Osteocyte (in vitro differentiated cells): ENCODE measurements around the gene DDX18. TPM values are rescaled to one million over a fixed set of nuclear protein-coding genes. Genes with fewer than 3 reads are reported as not detected.
"Not testable (repeated sequence)": the region's sequence is repeated elsewhere in the genome, so short reads cannot be mapped to it uniquely, and the experiment has no call there.

Experiments used
- DNase-seq: peaks from one replicate; pipeline ENCODE4 v3.0.0; 2021; ENCODE audit warnings: mixed read lengths; ENCODE audit not compliant: unreplicated experiment; ENCODE audit errors: extremely low spot score
- H3K27ac Mint-ChIP-seq: one replicate; pipeline ENCODE4 v1.8.0; 2021; ENCODE audit warnings: mild to moderate bottlenecking, mixed read lengths; ENCODE audit not compliant: unreplicated experiment
- H3K27me3 Mint-ChIP-seq: one replicate; pipeline ENCODE4 v1.8.0; 2021; ENCODE audit warnings: mixed read lengths; ENCODE audit not compliant: unreplicated experiment
- H3K36me3 Mint-ChIP-seq: one replicate; pipeline ENCODE4 v1.8.0; 2021; ENCODE audit warnings: mixed read lengths; ENCODE audit not compliant: unreplicated experiment
- H3K4me1 Mint-ChIP-seq: one replicate; pipeline ENCODE4 v1.8.0; 2021; ENCODE audit warnings: mixed read lengths; ENCODE audit not compliant: unreplicated experiment
- H3K4me3 Mint-ChIP-seq: one replicate; pipeline ENCODE4 v1.8.0; 2021; ENCODE audit warnings: mild to moderate bottlenecking, moderate library complexity, mixed read lengths; ENCODE audit not compliant: unreplicated experiment
- H3K9me3 Mint-ChIP-seq: one replicate; pipeline ENCODE4 v1.8.0; 2021; ENCODE audit warnings: mixed read lengths; ENCODE audit not compliant: unreplicated experiment
- CTCF ChIP-seq: fragments of 200-600 bp; sonication (generic); IDR thresholded peaks from 2 replicates; pipeline ENCODE4 v1.5.0; 2021; ENCODE audit warnings: antibody characterized with exemption, mild to moderate bottlenecking, moderate library complexity
- total RNA-seq: library from RNA; stranded (reverse); gene quantifications from 2 replicates; pipeline ENCODE4 v1.2.1, GENCODE V29; 2021

The DDX18 gene
- total RNA-seq, 1 donor from 2014 or later: 49.4 TPM

- Mint-ChIP-seq H3K4me1 (peaks cover 11% of the 10 kb centered on the region), H3K9me3 (no peaks in the 10 kb centered on the region), H3K27me3 (no peaks in the 10 kb centered on the region), H3K27ac (no peak overlapping the region), H3K36me3 (peaks cover 68% of the 10 kb centered on the region), H3K4me3 (no peak overlapping the region)
- DNase-seq: no peak
- TF ChIP-seq CTCF: no peak
Observed at GRCh38 chr2:117820444-117820843, 6.0 kb downstream of the DDX18 start.

- no peak for DNase-seq
- TF ChIP-seq CTCF: no peak
- H3K27ac Mint-ChIP-seq: no peak overlapping the region
- no peaks in the 10 kb centered on the region for H3K4me1 Mint-ChIP-seq
- H3K4me3 Mint-ChIP-seq: no peak overlapping the region
- H3K36me3 Mint-ChIP-seq: peaks cover 80% of the 10 kb centered on the region
- no peaks in the 10 kb centered on the region for H3K9me3 Mint-ChIP-seq
- no peaks in the 10 kb centered on the region for H3K27me3 Mint-ChIP-seq
Observed at GRCh38 chr2:117825437-117825836, 10.9 kb downstream of the DDX18 start.

GRCh38 chr2:117827464-117827863, 13.0 kb downstream of the DDX18 start:
- H3K4me1 Mint-ChIP-seq, DNase-seq, H3K27ac Mint-ChIP-seq, H3K9me3 Mint-ChIP-seq, H3K4me3 Mint-ChIP-seq, H3K27me3 Mint-ChIP-seq: not testable (repeated sequence)
- peaks cover 78% of the 10 kb centered on the region for H3K36me3 Mint-ChIP-seq

- no peaks in the 10 kb centered on the region for H3K9me3 Mint-ChIP-seq
- TF ChIP-seq CTCF: no peak
- H3K36me3 Mint-ChIP-seq: peaks cover 71% of the 10 kb centered on the region
- no peak for DNase-seq
- H3K4me1 Mint-ChIP-seq: no peaks in the 10 kb centered on the region
- no peak overlapping the region for H3K4me3 Mint-ChIP-seq
- no peaks in the 10 kb centered on the region for H3K27me3 Mint-ChIP-seq
- no peak overlapping the region for H3K27ac Mint-ChIP-seq
Observed at GRCh38 chr2:117828870-117829269, 14.4 kb downstream of the DDX18 start.

GRCh38 chr2:117832332-117832731, 17.8 kb downstream of the DDX18 start:
- H3K4me1 Mint-ChIP-seq: peaks cover 2% of the 10 kb centered on the region

More at GRCh38 chr2:117832332-117832731, 17.8 kb downstream of the DDX18 start:
- no peak for TF ChIP-seq CTCF
- no peak for DNase-seq
- Mint-ChIP-seq H3K27me3 (no peaks in the 10 kb centered on the region), H3K36me3 (peaks cover 47% of the 10 kb centered on the region), H3K27ac (no peak overlapping the region), H3K9me3 (no peaks in the 10 kb centered on the region), H3K4me3 (no peak overlapping the region)
